Measurements from ENCODE around the gene IL17RE. TPM values are rescaled to one million over a fixed set of nuclear protein-coding genes. Genes with fewer than 3 reads are reported as not detected.

IL17RE gene
- total and polyA plus RNA-seq, 9 of the 15 experiments (the other 6 are each of a cell fraction or from before 2014, with no cell fraction given) = 0.32 to 1.9 (median 0.51) TPM; not detected in 4

- intact Hi-C loops (cut with micrococcal nuclease) (no loop called here), in situ Hi-C loops (cut with MboI) (no loop called here)
- Histone ChIP-seq H3K4me1 (replicated peaks in 1 of 2; ENCODE audit: control insufficient read depth in 2 of 2, insufficient read depth in 2 of 2, low read length in 2 of 2) (peaks cover 8 to 34% of the 10 kb centered on the region in 2 experiments; a peak in 4 of 5 replicates), H3K27me3 (ENCODE audit: control insufficient read depth in 2 of 2, insufficient read depth in 2 of 2, low read length in 2 of 2) (no peaks in the 10 kb centered on the region), H3K9me3 (replicated peaks; ENCODE audit: control insufficient read depth, insufficient read depth, low read depth, low read length) (no peaks in the 10 kb centered on the region), H3K79me2 (ENCODE audit: control insufficient read depth, insufficient read depth, low read length) (no peaks in the 10 kb centered on the region), H2AFZ (ENCODE audit: low read depth, low read length) (peak overlapping the region; percentile 73), H3K36me3 (ENCODE audit: control insufficient read depth, insufficient read depth, low read length) (no peaks in the 10 kb centered on the region), H3K4me2 (ENCODE audit: insufficient read depth, low read length) (peak overlapping the region; percentile 61), H3K27ac (ENCODE audit: extremely low read depth, low read depth, low read length) (peak overlapping the region; percentile 21; the same call in 1 of the 3 replicates), H3K9ac (ENCODE audit: insufficient read depth in 1 of 2, low read depth in 2 of 2, low read length in 2 of 2) (no peak overlapping the region), H3K4me3 (no peak overlapping the region), H4K20me1 (replicated peaks; ENCODE audit: control insufficient read depth, insufficient read depth, low read length) (no peaks in the 10 kb centered on the region), H3K9me1 (ENCODE audit: control insufficient read depth, insufficient read depth, low read length) (no peaks in the 10 kb centered on the region)
- ATAC-seq = peak; percentile 92
- CTCF ChIA-PET (ENCODE audit: low intra/inter-chr PET ratio) = no interaction called here
- BruUV-seq (replicated peaks) = no TSS peak
- POLR2A ChIA-PET = interaction anchor here (0.6 to 2.4 kb wide), 12 partner anchors 8 to 176 kb away, joined by 3 to 10 read pairs (median 4); no protein-coding TSS in a partner anchor
- peak; percentile 94 for FAIRE-seq
- WGBS (ENCODE audit: insufficient coverage, low coverage, missing lambda C conversion rate) = 26% methylated on average over 11 of the region's 11 CpGs
- peak; percentile 83 to 86 (median 86) for DNase-seq (ENCODE audit: extremely low read depth in 1 of 4, low spot score in 3 of 4)
- TF ChIP-seq ZBTB26 (CRISPR knock-in tag; IDR thresholded peaks at IDR 0.05) = no peak
- no peak for TF ChIP-seq BCLAF1 (IDR thresholded peaks at IDR 0.05; ENCODE audit: borderline replicate concordance in 1 of 2, control insufficient read depth in 1 of 2, low read depth in 2 of 2, low read length in 1 of 2)
- peak; percentile 62 to 74; a peak in 3 of 4 replicates for TF ChIP-seq KDM1A (IDR thresholded peaks at IDR 0.05)
- no peak for TF ChIP-seq TCF15 (CRISPR knock-in tag; IDR thresholded peaks at IDR 0.05)
- no peak for TF ChIP-seq MCM7 (IDR thresholded peaks at IDR 0.05)
- no peak for TF ChIP-seq POLR2G (IDR thresholded peaks at IDR 0.05; ENCODE audit: low read depth, low read length)
- no peak for TF ChIP-seq DMBX1 (CRISPR knock-in tag; IDR thresholded peaks at IDR 0.05; ENCODE audit: borderline replicate concordance)
- no peak for TF ChIP-seq BCL6 (CRISPR knock-in tag; IDR thresholded peaks at IDR 0.05)
- no peak for TF ChIP-seq ZNF511 (CRISPR knock-in tag; IDR thresholded peaks at IDR 0.05)
- TF ChIP-seq POLR2AphosphoS5 (IDR thresholded peaks at IDR 0.05; ENCODE audit: control insufficient read depth, insufficient read depth, low read depth, low read length) = peak; percentile 69; the same call in 1 of the 2 replicates
- TF ChIP-seq CHD4 (IDR thresholded peaks at IDR 0.05; ENCODE audit: insufficient read depth, insufficient replicate concordance, low read depth, low read length, poor library complexity, severe bottlenecking) = no peak
- no peak for TF ChIP-seq STAG1 (CRISPR knock-in tag; IDR thresholded peaks at IDR 0.05; ENCODE audit: borderline replicate concordance)
- TF ChIP-seq ZSCAN29 (IDR thresholded peaks at IDR 0.05) = no peak
- TF ChIP-seq KDM4B (IDR thresholded peaks at IDR 0.05; ENCODE audit: borderline replicate concordance in 2 of 2, low read depth in 1 of 2) = no peak
- no peak for TF ChIP-seq MEF2A (IDR thresholded peaks at IDR 0.05; ENCODE audit: control insufficient read depth, low read depth, low read length)
Observed at GRCh38 chr3:9884555-9885165, 18.0 kb upstream of the IL17RE start.

All from K562 (cell line).